Measurements from ENCODE around the gene NHS.
"Not testable (repeated sequence)": the region's sequence is repeated elsewhere in the genome, so short reads cannot be mapped to it uniquely, and the experiment has no call there.

NHS gene

GRCh38 chrX:17440836-17441235 is 65.8 kb downstream of the NHS start:
- in situ Hi-C loops (cut with MboI; ENCODE audit: low pct_unique_long_range_greater_than_20kb, low sequenced_read_pairs): no loop called here
- DNase-seq: no peak

- DNase-seq: no peak
- in situ Hi-C loops (cut with MboI; ENCODE audit: low pct_unique_long_range_greater_than_20kb, low sequenced_read_pairs): no loop called here
These were observed 67.0 kb downstream of the NHS start for GRCh38 chrX:17441965-17442364.

DNA sequence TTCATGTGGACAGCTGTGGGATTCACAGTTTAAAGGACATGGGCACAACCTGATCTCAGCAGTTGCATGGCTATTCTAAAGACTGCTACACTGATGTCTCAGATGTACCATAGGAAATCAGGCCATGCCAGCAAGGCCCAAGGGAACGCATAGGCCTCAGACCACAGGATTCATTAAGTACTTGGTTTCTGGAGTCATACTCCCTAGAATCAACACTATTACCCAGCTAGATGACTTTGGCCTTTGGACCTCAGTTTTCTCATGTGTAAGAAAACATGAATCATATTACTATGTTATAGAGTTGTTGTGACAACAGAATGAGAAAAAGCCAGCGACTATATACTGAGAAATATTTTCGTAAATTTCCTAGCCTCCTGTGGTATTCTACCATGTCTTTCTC is 67.9 kb downstream of the NHS start:
- in situ Hi-C loops (cut with MboI; ENCODE audit: low pct_unique_long_range_greater_than_20kb, low sequenced_read_pairs): no loop called here

DNA sequence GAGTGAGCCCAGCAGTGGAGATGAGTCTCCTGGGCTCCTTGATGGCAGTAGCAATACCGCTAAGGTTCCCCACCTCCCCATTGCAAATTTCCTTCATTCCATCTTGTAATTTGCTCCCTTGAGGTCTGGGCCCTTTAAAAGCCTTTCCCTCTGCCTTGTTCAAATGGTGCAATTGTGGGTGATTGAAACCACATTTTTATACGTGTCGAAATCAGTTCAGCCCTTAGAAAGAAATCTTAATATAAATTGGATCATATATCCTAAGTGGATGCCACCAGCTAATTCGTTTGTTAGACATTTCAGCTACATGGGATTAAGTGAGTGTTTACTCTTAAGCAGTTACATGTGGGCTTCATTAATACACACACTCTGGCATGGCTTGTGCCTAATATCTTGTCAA is 68.6 kb downstream of the NHS start:
- in situ Hi-C loops (cut with MboI; ENCODE audit: low pct_unique_long_range_greater_than_20kb, low sequenced_read_pairs): no loop called here

More for the DNA sequence above, 67.9 kb downstream of the NHS start:
- no peak for DNase-seq

GRCh38 chrX:17446269-17446668 is 71.3 kb downstream of the NHS start:
- DNase-seq; in situ Hi-C loops (cut with MboI; ENCODE audit: low pct_unique_long_range_greater_than_20kb, low sequenced_read_pairs): not testable (repeated sequence)

More for the DNA sequence above, 68.6 kb downstream of the NHS start:
- no peak for DNase-seq

DNA sequence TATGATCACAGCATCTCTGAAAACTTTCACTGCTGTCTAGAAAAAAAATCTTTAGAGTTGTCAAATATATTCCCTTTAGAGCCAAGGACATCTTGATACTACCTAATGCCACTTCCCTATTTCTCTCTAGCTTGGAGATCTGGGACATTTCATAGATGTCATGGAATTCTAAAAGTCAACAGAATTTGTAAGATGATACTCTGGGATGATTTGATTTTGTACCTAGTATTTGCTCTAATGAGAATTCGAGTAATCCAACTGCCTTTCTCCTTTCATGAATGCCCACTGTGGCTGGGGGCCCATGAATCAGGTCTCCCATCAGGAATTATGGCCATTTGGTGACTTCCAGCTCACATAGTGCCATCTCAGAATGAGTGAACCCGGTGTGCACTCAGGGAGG is 73.2 kb downstream of the NHS start:
- no peak for DNase-seq
- in situ Hi-C loops (cut with MboI; ENCODE audit: low pct_unique_long_range_greater_than_20kb, low sequenced_read_pairs): no loop called here

- in situ Hi-C loops (cut with MboI; ENCODE audit: low pct_unique_long_range_greater_than_20kb, low sequenced_read_pairs): no loop called here
- no peak for DNase-seq
These were observed 74.9 kb downstream of the NHS start for GRCh38 chrX:17449866-17450265.

GRCh38 chrX:17453788-17454187 is 78.8 kb downstream of the NHS start:
- DNase-seq: no peak
- in situ Hi-C loops (cut with MboI; ENCODE audit: low pct_unique_long_range_greater_than_20kb, low sequenced_read_pairs): no loop called here

- DNase-seq: no peak
- in situ Hi-C loops (cut with MboI; ENCODE audit: low pct_unique_long_range_greater_than_20kb, low sequenced_read_pairs): no loop called here
These were observed 81.5 kb downstream of the NHS start for GRCh38 chrX:17456526-17456925.

- in situ Hi-C loops (cut with MboI; ENCODE audit: low pct_unique_long_range_greater_than_20kb, low sequenced_read_pairs): no loop called here
- no peak for DNase-seq
These were observed 84.1 kb downstream of the NHS start for GRCh38 chrX:17459008-17459611.

- in situ Hi-C loops (cut with MboI; ENCODE audit: low pct_unique_long_range_greater_than_20kb, low sequenced_read_pairs): no loop called here
- no peak for DNase-seq
These were observed 84.7 kb downstream of the NHS start for GRCh38 chrX:17459661-17460060.

DNA sequence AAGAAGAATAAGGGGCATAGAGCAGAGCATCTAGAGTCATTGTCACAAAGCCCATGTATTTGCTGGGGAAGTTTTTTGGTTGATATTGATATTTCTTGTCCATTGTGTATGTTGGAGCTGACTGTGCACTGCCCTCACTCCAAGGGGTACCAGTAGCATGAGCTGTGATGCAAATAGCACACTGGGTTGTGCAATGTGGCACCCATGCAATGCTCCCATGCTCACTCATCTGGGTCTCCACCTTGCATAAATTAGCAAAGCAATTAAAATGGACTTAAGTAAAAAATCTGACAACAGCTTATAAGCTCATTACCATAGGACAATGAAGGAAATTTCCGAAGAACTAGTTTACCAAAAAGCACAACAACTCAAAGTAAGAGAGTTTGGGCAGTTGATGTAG is 87.9 kb downstream of the NHS start:
- DNase-seq: no peak
- in situ Hi-C loops (cut with MboI; ENCODE audit: low pct_unique_long_range_greater_than_20kb, low sequenced_read_pairs): no loop called here

DNA sequence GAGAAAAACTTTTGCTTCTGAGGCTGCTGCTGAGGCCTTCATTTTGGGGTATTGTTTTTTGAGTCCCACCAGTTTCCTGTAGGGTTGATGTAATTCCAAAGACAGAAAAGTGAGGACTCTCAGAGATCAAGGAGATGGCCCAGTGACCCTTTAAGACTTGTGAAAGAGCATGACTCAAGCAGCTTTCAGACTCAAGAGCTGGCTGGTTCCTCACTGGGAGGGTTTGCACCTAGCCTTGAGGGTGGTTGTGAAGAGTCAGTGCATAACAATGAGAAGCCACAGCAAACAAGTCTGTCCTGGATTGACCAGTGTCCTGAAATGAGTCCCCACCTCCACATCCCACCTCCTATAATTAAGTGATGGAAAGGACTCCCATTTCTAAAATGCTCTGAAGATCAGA is 89.2 kb downstream of the NHS start:
- no peak for DNase-seq
- in situ Hi-C loops (cut with MboI; ENCODE audit: low pct_unique_long_range_greater_than_20kb, low sequenced_read_pairs): no loop called here

DNA sequence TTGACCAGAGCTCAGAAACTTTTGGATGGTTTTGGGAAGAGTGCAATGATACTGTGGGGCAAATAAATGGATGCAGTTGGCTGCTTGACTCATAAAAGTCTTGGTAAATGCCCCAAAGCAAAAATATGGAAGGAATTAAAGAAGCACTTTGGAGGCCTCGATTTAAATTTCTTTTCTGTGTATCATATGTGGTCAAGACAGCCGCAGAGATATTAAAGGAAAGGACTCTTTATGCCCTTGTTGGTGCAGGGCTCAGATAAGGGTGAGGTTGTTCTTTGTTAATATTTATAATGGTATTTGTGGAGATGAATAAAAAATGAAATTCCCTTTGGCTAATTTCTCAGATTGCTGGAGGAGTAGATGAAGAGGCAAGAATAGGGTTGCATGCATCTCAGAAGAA is 90.2 kb downstream of the NHS start:
- no peak for DNase-seq

GRCh38 chrX:17465802-17466201 is 90.8 kb downstream of the NHS start:
- no peak for DNase-seq
- in situ Hi-C loops (cut with MboI; ENCODE audit: low pct_unique_long_range_greater_than_20kb, low sequenced_read_pairs): no loop called here

More for the DNA sequence above, 90.2 kb downstream of the NHS start:
- in situ Hi-C loops (cut with MboI; ENCODE audit: low pct_unique_long_range_greater_than_20kb, low sequenced_read_pairs): no loop called here

DNA sequence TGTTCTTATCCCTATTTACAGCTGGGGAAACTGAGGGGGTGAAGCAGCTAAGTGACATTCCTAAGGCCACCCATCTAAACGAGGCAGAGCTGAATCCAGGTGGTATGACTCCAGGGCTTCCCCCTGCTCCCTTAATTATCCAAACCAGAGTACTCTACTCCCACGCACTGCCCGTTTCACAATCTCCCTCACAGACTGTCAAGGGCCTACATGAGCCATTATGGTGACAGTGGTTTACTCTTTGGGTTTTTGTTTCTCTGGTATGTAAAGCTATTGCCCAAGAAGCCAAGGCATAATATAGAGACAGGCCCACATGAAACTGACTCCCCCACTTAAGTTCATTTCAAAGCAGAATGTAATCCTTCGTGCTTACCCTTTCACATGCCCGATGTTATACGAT is 95.1 kb downstream of the NHS start:
- DNase-seq: peak; percentile 4
- in situ Hi-C loops (cut with MboI; ENCODE audit: low pct_unique_long_range_greater_than_20kb, low sequenced_read_pairs): no loop called here

DNA sequence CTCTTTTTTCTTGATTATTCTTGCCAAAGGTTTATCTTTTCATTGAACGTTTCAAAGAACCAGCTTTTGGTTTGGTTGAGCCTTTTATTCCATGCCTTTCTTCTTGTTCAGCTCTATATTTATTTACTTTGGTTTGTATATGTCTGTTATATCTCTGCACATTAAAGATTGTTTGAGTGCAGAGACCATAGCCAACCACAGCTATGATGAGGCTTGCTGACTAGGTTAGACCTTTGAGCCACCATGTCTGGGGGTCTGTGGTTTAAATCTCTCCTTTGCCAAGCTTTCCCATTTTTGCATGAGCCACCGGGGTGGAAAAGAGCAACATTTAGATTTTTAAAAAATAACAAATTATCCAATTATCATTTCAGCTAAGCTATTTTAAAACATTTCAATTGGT is 96.1 kb downstream of the NHS start:
- no peak for DNase-seq
- in situ Hi-C loops (cut with MboI; ENCODE audit: low pct_unique_long_range_greater_than_20kb, low sequenced_read_pairs): no loop called here

- in situ Hi-C loops (cut with MboI; ENCODE audit: low pct_unique_long_range_greater_than_20kb, low sequenced_read_pairs): no loop called here
- no peak for DNase-seq
These were observed 96.9 kb downstream of the NHS start for GRCh38 chrX:17471861-17472260.

- in situ Hi-C loops (cut with MboI; ENCODE audit: low pct_unique_long_range_greater_than_20kb, low sequenced_read_pairs): no loop called here
- DNase-seq: no peak
These were observed 97.4 kb downstream of the NHS start for GRCh38 chrX:17472424-17472823.

GRCh38 chrX:17473021-17473420 is 98.0 kb downstream of the NHS start:
- in situ Hi-C loops (cut with MboI; ENCODE audit: low pct_unique_long_range_greater_than_20kb, low sequenced_read_pairs): no loop called here
- DNase-seq: no peak

DNA sequence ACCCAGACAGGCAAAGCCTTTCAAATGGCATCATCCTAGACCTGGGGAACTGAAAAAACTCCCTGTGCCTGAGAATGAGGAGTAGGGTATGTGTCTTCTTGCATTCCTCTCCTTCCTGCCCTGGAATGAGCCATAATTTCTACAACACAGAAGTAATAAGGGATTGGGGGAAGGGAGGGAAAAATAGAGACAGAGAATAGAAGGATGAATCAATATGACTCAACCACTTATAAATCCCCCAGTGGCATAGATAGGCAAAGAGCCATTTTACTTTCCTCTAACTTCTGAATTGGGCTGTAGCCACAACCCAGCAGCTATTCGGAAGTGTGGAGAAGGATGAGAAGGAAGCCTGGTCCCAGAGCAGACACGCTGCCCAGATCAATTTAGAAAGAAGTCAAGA is 99.9 kb downstream of the NHS start:
- no peak for DNase-seq
- in situ Hi-C loops (cut with MboI; ENCODE audit: low pct_unique_long_range_greater_than_20kb, low sequenced_read_pairs): no loop called here

Data from KBM-7 (cell line).